Fibroblast of peridontal ligament (primary cell): ENCODE data around the gene OR52K1.
A peak's percentile ranks its signal among the peaks of the same experiment; 100 is the strongest.
"Not testable (repeated sequence)": the region's sequence is repeated elsewhere in the genome, so short reads cannot be mapped to it uniquely, and the experiment has no call there.

ENCODE experiments used
- DNase-seq: peaks from one replicate; pipeline ENCODE4 v3.0.0-alpha.2; 2010; ENCODE audit errors: extremely low read depth

The OR52K1 gene

GRCh38 chr11:4482445-4482844, at the start of gene OR52K1:
Gene OR52K1 (plus strand): TSS chr11:4482646. CDS start chr11:4488901, 6,255 bp downstream.
- no peak for DNase-seq

- DNase-seq: no peak
Measured at GRCh38 chr11:4433856-4434255, 48.6 kb upstream of the OR52K1 start.

- no peak for DNase-seq
Measured at GRCh38 chr11:4436411-4436810, 46.0 kb upstream of the OR52K1 start.

GRCh38 chr11:4441515-4441914, 40.9 kb upstream of the OR52K1 start:
- no peak for DNase-seq

- DNase-seq: no peak
Measured at GRCh38 chr11:4443232-4443891, 39.1 kb upstream of the OR52K1 start.

GRCh38 chr11:4448995-4449394, 33.5 kb upstream of the OR52K1 start, which contains the start of gene OR52K2:
Gene OR52K2 (plus strand): TSS chr11:4449295. CDS start chr11:4449340, 45 bp downstream.
- DNase-seq: no peak

GRCh38 chr11:4453118-4453517, 29.3 kb upstream of the OR52K1 start:
- no peak for DNase-seq

GRCh38 chr11:4454021-4454420, 28.4 kb upstream of the OR52K1 start:
- no peak for DNase-seq

- DNase-seq: no peak
Measured at GRCh38 chr11:4455419-4455818, 27.0 kb upstream of the OR52K1 start.

GRCh38 chr11:4459500-4459899, 22.9 kb upstream of the OR52K1 start:
- no peak for DNase-seq

- DNase-seq: no peak
Measured at GRCh38 chr11:4460151-4460550, 22.3 kb upstream of the OR52K1 start.

GRCh38 chr11:4464216-4465159, 18.0 kb upstream of the OR52K1 start:
- peak; percentile 6 for DNase-seq

- no peak for DNase-seq
Measured at GRCh38 chr11:4465407-4465806, 17.0 kb upstream of the OR52K1 start.

- no peak for DNase-seq
Measured at GRCh38 chr11:4466131-4466870, 16.1 kb upstream of the OR52K1 start.

- DNase-seq: no peak
Measured at GRCh38 chr11:4466871-4467442, 15.5 kb upstream of the OR52K1 start.

- no peak for DNase-seq
Measured at GRCh38 chr11:4467811-4468606, 14.4 kb upstream of the OR52K1 start.

GRCh38 chr11:4479644-4480043, 2.8 kb upstream of the OR52K1 start:
- DNase-seq: no peak

GRCh38 chr11:4480577-4481239, 1.7 kb upstream of the OR52K1 start:
- peak; percentile 18 for DNase-seq

GRCh38 chr11:4481240-4481582, 1.2 kb upstream of the OR52K1 start:
- no peak for DNase-seq

GRCh38 chr11:4484310-4484709, 1.9 kb downstream of the OR52K1 start:
- DNase-seq: no peak

GRCh38 chr11:4491405-4491804, 9.0 kb downstream of the OR52K1 start:
- DNase-seq: not testable (repeated sequence)
